HepG2 (cell line): ENCODE results near the gene ASF1B. TPM values are rescaled to one million over a fixed set of nuclear protein-coding genes. Genes with fewer than 3 reads are reported as not detected.

Source experiments
- ATAC-seq: fragments of 200-7000 bp; cut with Tn5 transposase; 3 replicates; pipeline ENCODE4 v1.9.1; 2020; ENCODE audit warnings: mild to moderate bottlenecking, moderate library complexity
- BruUV-seq: library from RNA; stranded (reverse); fragments of 400-500 nt; replicated peaks from 2 replicates; lab custom pipeline; 2021; lab: Mats Ljungman, UMichigan
- CTCF ChIA-PET: fragments of 300-600 bp; formaldehyde crosslinking; extraction: SDS; loops from one replicate; lab custom pipeline; 2021; ENCODE audit warnings: low total read pairs, inconsistent platforms, low intra/inter-chr PET ratio; lab: Yijun Ruan, JAX
- POLR2A ChIA-PET: fragments of 350-600 bp; sonication (Branson Sonifier 250); formaldehyde crosslinking; loops from one replicate; lab custom pipeline; 2020; ENCODE audit warnings: antibody characterized with exemption, inconsistent platforms; lab: Yijun Ruan, JAX
- DNase-seq: peaks from one replicate; pipeline ENCODE4 v3.0.0-alpha.2; 2015; ENCODE audit warnings: low spot score
- FAIRE-seq: peaks from 3 replicates; lab custom pipeline; 2011; peaks lifted over from hg19 to GRCh38; lab: Jason Lieb, UNC
- H2AFZ ChIP-seq: one replicate; pipeline ENCODE4 v1.6.1; 2011; ENCODE audit warnings: low read length, inconsistent platforms
- H3K27ac ChIP-seq: fragments of 300-600 bp; 3 replicates; pipeline ENCODE4 v1.8.0; 2011; ENCODE audit warnings: mixed run types, mild to moderate bottlenecking, mixed read lengths, low read length, inconsistent platforms; ENCODE audit not compliant: insufficient read depth; ENCODE audit errors: extremely low read length
- H3K27me3 ChIP-seq, 2 experiments: fragments of 200-600 bp in 1 of 2; 2 replicates in 1 of 2; 3 replicates in 1 of 2; pipeline versions ENCODE4 v1.6.0 to v1.8.0; 2011; ENCODE audit warnings: low read length in 2 of 2, mild to moderate bottlenecking in 2 of 2, moderate library complexity in 2 of 2, inconsistent platforms in 1 of 2; ENCODE audit not compliant: insufficient read depth in 2 of 2, control insufficient read depth in 1 of 2
- H3K36me3 ChIP-seq, 2 experiments: fragments of 200-600 bp in 1 of 2; replicated peaks in 1 of 2; 2 replicates in 1 of 2; 3 replicates in 1 of 2; pipeline versions ENCODE4 v1.5.1 to v1.8.0; 2011; ENCODE audit warnings: low read length in 2 of 2, inconsistent platforms in 1 of 2; ENCODE audit not compliant: insufficient read depth in 2 of 2, control insufficient read depth in 1 of 2
- H3K4me1 ChIP-seq: 2 replicates; pipeline ENCODE4 v1.5.1; 2012; ENCODE audit warnings: low read length, inconsistent platforms; ENCODE audit not compliant: insufficient read depth
- H3K4me2 ChIP-seq: 2 replicates; pipeline ENCODE4 v1.6.0; 2011; ENCODE audit warnings: low read depth, low read length, inconsistent platforms
- H3K4me3 ChIP-seq, 3 experiments: fragments of 200-600 bp in 1 of 3; sonication (generic), shearing (Covaris generic) in 1 of 3; replicated peaks in 1 of 3; 2 replicates each; pipeline ENCODE4 v1.5.1; 2011 to 2016; ENCODE audit warnings: low read length in 3 of 3, inconsistent platforms in 2 of 3, low read depth in 2 of 3, mild to moderate bottlenecking in 2 of 3, control low read depth in 1 of 3, mixed read lengths in 1 of 3; ENCODE audit not compliant: insufficient read depth in 1 of 3
- H3K79me2 ChIP-seq: one replicate; pipeline ENCODE4 v1.6.1; 2011; ENCODE audit warnings: low read length, inconsistent platforms; ENCODE audit not compliant: insufficient read depth
- H3K9ac ChIP-seq: 2 replicates; pipeline ENCODE4 v1.6.0; 2011; ENCODE audit warnings: mild to moderate bottlenecking, low read depth, low read length, inconsistent platforms; ENCODE audit not compliant: insufficient read depth
- H3K9me3 ChIP-seq: 2 replicates; pipeline ENCODE4 v1.5.1; 2012; ENCODE audit warnings: mild to moderate bottlenecking, low read length
- H4K20me1 ChIP-seq: 2 replicates; pipeline ENCODE4 v1.6.0; 2011; ENCODE audit warnings: inconsistent platforms, mild to moderate bottlenecking, low read length, moderate library complexity; ENCODE audit not compliant: insufficient read depth
- AGO2 ChIP-seq: fragments of 200-400 bp; formaldehyde crosslinking; optimal IDR thresholded peaks from 2 replicates; pipeline ENCODE3; 2017; ENCODE audit warnings: mild to moderate bottlenecking, low read depth, low read length, moderate library complexity
- BORCS8-MEF2B ChIP-seq: sonication (generic); formaldehyde crosslinking; IDR thresholded peaks from 2 replicates; pipeline ENCODE4 v1.8.0; 2022; ENCODE audit warnings: mild to moderate bottlenecking, missing genetic modification reagents
- DNMT3B ChIP-seq: conservative IDR thresholded peaks from 2 replicates; pipeline ENCODE4 v1.6.1; 2016; ENCODE audit warnings: missing biosample characterization, control low read depth
- GATAD1 ChIP-seq: IDR thresholded peaks from 2 replicates; pipeline ENCODE4 v1.6.1; 2016; ENCODE audit warnings: missing genetic modification reagents, missing compliant biosample characterization
- HES4 ChIP-seq: sonication (generic); formaldehyde crosslinking; IDR thresholded peaks from 2 replicates; pipeline ENCODE4 v1.9.0; 2021; ENCODE audit warnings: mild to moderate bottlenecking, missing genetic modification reagents, borderline replicate concordance
- KDM1A ChIP-seq: IDR thresholded peaks from 2 replicates; pipeline ENCODE4 v1.6.1; 2016; ENCODE audit warnings: missing compliant biosample characterization
- MTF1 ChIP-seq: sonication (generic); formaldehyde crosslinking; IDR thresholded peaks from 2 replicates; pipeline ENCODE4 v1.5.0; 2020; ENCODE audit warnings: missing genetic modification reagents
- NCOR1 ChIP-seq: fragments of 200-600 bp; sonication (generic); IDR thresholded peaks from 2 replicates; pipeline ENCODE4 v1.7.0; 2017; ENCODE audit warnings: antibody characterized with exemption, low read length, borderline replicate concordance
- PHF8 ChIP-seq: sonication (generic); formaldehyde crosslinking; IDR thresholded peaks from 2 replicates; pipeline ENCODE4 v1.5.0; 2020; ENCODE audit warnings: missing genetic modification reagents
- SSRP1 ChIP-seq: IDR thresholded peaks from 2 replicates; pipeline ENCODE4 v1.6.1; 2016; ENCODE audit warnings: control low read depth
- ZBTB38 ChIP-seq: sonication (generic); formaldehyde crosslinking; IDR thresholded peaks from 2 replicates; pipeline ENCODE4 v1.5.1; 2020; ENCODE audit warnings: mild to moderate bottlenecking, missing genetic modification reagents
- ZNF329 ChIP-seq: sonication (generic); formaldehyde crosslinking; IDR thresholded peaks from 2 replicates; pipeline ENCODE4 v1.9.0; 2021; ENCODE audit warnings: low read depth, mild to moderate bottlenecking, missing genetic modification reagents
- WGBS: methylation state at CpG from one replicate; pipeline ENCODE4 v1.1.6; 2017; ENCODE audit warnings: low lambda C conversion rate; 5-methylcytosine and 5-hydroxymethylcytosine counted together
- in situ Hi-C: cut with HindIII; loops from 2 replicates; pipeline ENCODE4 v1.10.0; 2017; ENCODE audit warnings: low pct_unique_long_range_greater_than_20kb; ENCODE audit not compliant: extremely low pct_ligation_motif_present
- intact Hi-C: fragments of 100-400 bp; cut with micrococcal nuclease; formaldehyde crosslinking; loops from one replicate; pipeline ENCODE4 v1.10.0; 2022; ENCODE audit not compliant: unreplicated experiment
- polyA plus RNA-seq, 8 experiments: library from polyadenylated mRNA; depleted of rRNA in 3 of 8; stranded (reverse) in 7 of 8; unstranded in 1 of 8; fragments of >200 nt; fragmentation: Illumina TruSeq in 4 of 8; extraction: Trizol in 4 of 8; gene quantifications; 2 replicates each; pipeline versions ENCODE4 v1.2.1 to v1.2.3, GENCODE V29; 2011 to 2016; ENCODE audit warnings: low read depth in 4 of 8, missing spikeins in 1 of 8, mixed read lengths in 1 of 8; ENCODE audit not compliant: insufficient read depth in 1 of 8
- total RNA-seq, 5 experiments: library from RNA; depleted of rRNA; stranded (reverse); fragments of >200 nt; fragmentation: Illumina TruSeq; extraction: Trizol; gene quantifications; 2 replicates each; pipeline ENCODE4 v1.2.3, GENCODE V29; 2016; ENCODE audit warnings: low read depth in 1 of 5
- TF ChIP-seq, protein P1 (sequence below), 2 experiments: fragments of 450-650 bp in 1 of 2; sonication (generic) in 1 of 2; formaldehyde crosslinking in 1 of 2; IDR thresholded peaks; 2 replicates each; pipeline versions ENCODE4 v1.6.1 to v1.8.0; 2016 to 2022; ENCODE audit warnings: antibody characterized with exemption in 1 of 2, mild to moderate bottlenecking in 1 of 2, missing genetic modification reagents in 1 of 2

ASF1B gene
- total and polyA plus RNA-seq, 2 of the 13 experiments (the other 11 are each of a cell fraction or from before 2014, with no cell fraction given), result 18.2 to 24.8 TPM

GRCh38 chr19:14072535-14073260 is 63.7 kb downstream of the ASF1B start, which contains the start of gene MISP3 (continued):
- TF ChIP-seq AGO2, result no peak
- no peak for TF ChIP-seq BORCS8-MEF2B
- TF ChIP-seq PHF8 (CRISPR knock-in tag), result no peak
- TF ChIP-seq GATAD1, result no peak
- TF ChIP-seq ZNF329 (CRISPR knock-in tag), result 0 out of 2 replicates have a peak, but pooled peaks have one; percentile 24

DNA sequence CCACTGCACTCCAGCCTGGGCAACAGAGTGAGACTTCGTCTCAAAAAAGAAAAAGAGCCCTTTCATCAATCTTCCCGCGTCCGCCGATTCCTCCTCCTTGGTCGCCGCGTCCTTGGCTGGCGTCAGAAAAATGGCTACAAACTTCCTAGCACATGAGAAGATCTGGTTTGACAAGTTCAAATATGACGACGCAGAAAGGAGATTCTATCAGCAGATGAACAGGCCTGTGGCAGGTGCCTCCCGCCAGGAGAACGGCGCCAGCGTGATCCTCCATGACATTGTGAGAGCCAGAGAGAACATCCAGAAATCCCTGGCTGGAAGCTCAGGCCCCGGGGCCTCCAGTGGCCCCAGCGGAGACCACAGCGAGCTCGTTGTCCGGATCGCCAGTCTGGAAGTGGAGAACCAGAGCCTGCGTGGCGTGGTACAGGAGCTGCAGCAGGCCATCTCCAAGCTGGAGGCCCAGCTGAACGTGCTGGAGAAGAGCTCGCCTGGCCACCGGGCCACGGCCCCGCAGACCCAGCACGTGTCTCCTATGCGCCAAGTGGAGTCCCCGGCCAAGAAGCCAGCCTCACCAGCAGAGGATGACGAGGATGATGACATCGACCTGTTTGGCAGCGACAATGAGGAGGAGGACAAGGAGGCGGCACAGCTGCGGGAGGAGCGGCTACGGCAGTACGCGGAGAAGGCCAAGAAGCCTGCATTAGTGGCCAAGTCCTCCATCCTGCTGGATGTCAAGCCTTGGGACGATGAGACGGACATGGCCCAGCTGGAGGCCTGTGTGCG is 65.9 kb downstream of the ASF1B start:
- Histone ChIP-seq H3K36me3 (no peaks in the 10 kb centered on the region), H3K27ac (no peak overlapping the region), H2AFZ (no peak overlapping the region), H3K4me2 (no peak overlapping the region), H3K4me3 (no peak overlapping the region), H3K9ac (no peak overlapping the region), H3K4me1 (peaks cover 11% of the 10 kb centered on the region), H3K9me3 (no peaks in the 10 kb centered on the region), H4K20me1 (no peaks in the 10 kb centered on the region), H3K79me2 (peaks cover 3% of the 10 kb centered on the region), H3K27me3 (no peaks in the 10 kb centered on the region; a peak in 2 of 5 replicates)
- no peak for ATAC-seq
- no TSS peak for BruUV-seq
- in situ Hi-C loops (loop anchor here (5.0 to 25.0 kb wide), 2 partner anchors 188 to 308 kb away; partner anchors contain the start of genes C19orf53 and MRI1), intact Hi-C loops (loop anchor here (5.0 kb wide), 1 partner anchor 63 kb away; the partner anchor contains the start of gene RFX1)
- WGBS, result 94% methylated on average over 42 of the region's 43 CpGs
- DNase-seq, result no peak
- FAIRE-seq, result no peak
- ChIA-PET CTCF (no interaction called here), POLR2A (interaction anchor here (1.2 to 5.2 kb wide), 2 partner anchors 9 to 18 kb away, joined by 3 to 62 read pairs; partner anchors contain the start of gene PALM3)
- TF ChIP-seq DNMT3B (CRISPR knock-in tag) (no peak), ZBTB38 (CRISPR knock-in tag) (peak; percentile 16; the same call in 1 of the 2 replicates), HES4 (CRISPR knock-in tag) (no peak), KDM1A (CRISPR knock-in tag) (no peak), AGO2 (peak; percentile 21), SSRP1 (no peak), MTF1 (CRISPR knock-in tag) (no peak), NCOR1 (no peak)
- TF ChIP-seq, protein P1, sequence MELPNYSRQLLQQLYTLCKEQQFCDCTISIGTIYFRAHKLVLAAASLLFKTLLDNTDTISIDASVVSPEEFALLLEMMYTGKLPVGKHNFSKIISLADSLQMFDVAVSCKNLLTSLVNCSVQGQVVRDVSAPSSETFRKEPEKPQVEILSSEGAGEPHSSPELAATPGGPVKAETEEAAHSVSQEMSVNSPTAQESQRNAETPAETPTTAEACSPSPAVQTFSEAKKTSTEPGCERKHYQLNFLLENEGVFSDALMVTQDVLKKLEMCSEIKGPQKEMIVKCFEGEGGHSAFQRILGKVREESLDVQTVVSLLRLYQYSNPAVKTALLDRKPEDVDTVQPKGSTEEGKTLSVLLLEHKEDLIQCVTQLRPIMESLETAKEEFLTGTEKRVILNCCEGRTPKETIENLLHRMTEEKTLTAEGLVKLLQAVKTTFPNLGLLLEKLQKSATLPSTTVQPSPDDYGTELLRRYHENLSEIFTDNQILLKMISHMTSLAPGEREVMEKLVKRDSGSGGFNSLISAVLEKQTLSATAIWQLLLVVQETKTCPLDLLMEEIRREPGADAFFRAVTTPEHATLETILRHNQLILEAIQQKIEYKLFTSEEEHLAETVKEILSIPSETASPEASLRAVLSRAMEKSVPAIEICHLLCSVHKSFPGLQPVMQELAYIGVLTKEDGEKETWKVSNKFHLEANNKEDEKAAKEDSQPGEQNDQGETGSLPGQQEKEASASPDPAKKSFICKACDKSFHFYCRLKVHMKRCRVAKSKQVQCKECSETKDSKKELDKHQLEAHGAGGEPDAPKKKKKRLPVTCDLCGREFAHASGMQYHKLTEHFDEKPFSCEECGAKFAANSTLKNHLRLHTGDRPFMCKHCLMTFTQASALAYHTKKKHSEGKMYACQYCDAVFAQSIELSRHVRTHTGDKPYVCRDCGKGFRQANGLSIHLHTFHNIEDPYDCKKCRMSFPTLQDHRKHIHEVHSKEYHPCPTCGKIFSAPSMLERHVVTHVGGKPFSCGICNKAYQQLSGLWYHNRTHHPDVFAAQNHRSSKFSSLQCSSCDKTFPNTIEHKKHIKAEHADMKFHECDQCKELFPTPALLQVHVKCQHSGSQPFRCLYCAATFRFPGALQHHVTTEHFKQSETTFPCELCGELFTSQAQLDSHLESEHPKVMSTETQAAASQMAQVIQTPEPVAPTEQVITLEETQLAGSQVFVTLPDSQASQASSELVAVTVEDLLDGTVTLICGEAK (IDR thresholded peaks at IDR 0.05), result no peak
- TF ChIP-seq, protein P1 (CRISPR knock-in tag; IDR thresholded peaks at IDR 0.05), result no peak
